ENCODE data around the gene TRIP13. TPM values are rescaled to one million over a fixed set of nuclear protein-coding genes. Genes with fewer than 3 reads are reported as not detected.

TRIP13 gene
- polyA plus RNA-seq, 1 experiment: 20.4 TPM

- ChIA-PET POLR2A (no interaction called here), CTCF (interaction anchor here (0.8 to 5.2 kb wide), 6 partner anchors 18 to 726 kb away, joined by 3 to 24 read pairs (median 9); no protein-coding TSS in a partner anchor)
- no peak for DNase-seq (ENCODE audit: low read depth)
- Histone ChIP-seq H3K27me3 (ENCODE audit: control insufficient read depth, insufficient read depth, low read length) (no peaks in the 10 kb centered on the region), H3K36me3 (ENCODE audit: control insufficient read depth, insufficient read depth, low read length) (peaks cover 3% of the 10 kb centered on the region), H3K4me3 (ENCODE audit: low read depth, low read length) (no peak overlapping the region)
- TF ChIP-seq, protein P1, sequence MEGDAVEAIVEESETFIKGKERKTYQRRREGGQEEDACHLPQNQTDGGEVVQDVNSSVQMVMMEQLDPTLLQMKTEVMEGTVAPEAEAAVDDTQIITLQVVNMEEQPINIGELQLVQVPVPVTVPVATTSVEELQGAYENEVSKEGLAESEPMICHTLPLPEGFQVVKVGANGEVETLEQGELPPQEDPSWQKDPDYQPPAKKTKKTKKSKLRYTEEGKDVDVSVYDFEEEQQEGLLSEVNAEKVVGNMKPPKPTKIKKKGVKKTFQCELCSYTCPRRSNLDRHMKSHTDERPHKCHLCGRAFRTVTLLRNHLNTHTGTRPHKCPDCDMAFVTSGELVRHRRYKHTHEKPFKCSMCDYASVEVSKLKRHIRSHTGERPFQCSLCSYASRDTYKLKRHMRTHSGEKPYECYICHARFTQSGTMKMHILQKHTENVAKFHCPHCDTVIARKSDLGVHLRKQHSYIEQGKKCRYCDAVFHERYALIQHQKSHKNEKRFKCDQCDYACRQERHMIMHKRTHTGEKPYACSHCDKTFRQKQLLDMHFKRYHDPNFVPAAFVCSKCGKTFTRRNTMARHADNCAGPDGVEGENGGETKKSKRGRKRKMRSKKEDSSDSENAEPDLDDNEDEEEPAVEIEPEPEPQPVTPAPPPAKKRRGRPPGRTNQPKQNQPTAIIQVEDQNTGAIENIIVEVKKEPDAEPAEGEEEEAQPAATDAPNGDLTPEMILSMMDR (IDR thresholded peaks at IDR 0.05; ENCODE audit: insufficient read depth, low read depth, low read length): no peak
These were observed 26.8 kb downstream of the TRIP13 start for GRCh38 chr5:919356-920000.

DNA sequence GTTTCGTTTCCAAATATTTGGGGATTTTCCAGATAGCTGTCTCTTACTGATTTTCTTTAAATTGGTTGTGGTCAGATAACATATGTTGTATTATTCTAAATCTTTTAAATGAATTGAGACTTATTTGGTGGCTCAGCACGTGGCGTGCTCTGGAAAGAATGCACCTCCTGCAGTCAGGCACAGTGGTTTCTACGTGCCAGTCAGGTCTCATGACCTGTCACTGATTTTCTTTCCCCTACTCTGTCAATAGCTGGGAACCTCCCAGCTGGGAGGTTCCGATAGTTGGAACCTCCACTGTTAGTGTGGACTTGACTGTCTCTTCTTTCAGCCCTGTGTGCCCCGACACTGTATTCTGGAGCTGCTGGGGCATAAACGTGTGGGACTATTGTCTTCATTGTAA is 27.6 kb downstream of the TRIP13 start:
- CTCF ChIA-PET: interaction anchor here (0.9 to 5.2 kb wide), 5 partner anchors 18 to 254 kb away, joined by 4 to 24 read pairs (median 9); no protein-coding TSS in a partner anchor

GRCh38 chr5:921456-922435 is 29.1 kb downstream of the TRIP13 start:
- no peak overlapping the region for H3K4me3 ChIP-seq (ENCODE audit: low read depth, low read length)
- POLR2A ChIA-PET: no interaction called here
- TF ChIP-seq, protein P1 (IDR thresholded peaks at IDR 0.05; ENCODE audit: insufficient read depth, low read depth, low read length): no peak
- DNase-seq (ENCODE audit: low read depth): no peak
- H3K27me3 ChIP-seq (ENCODE audit: control insufficient read depth, insufficient read depth, low read length): peaks cover 3% of the 10 kb centered on the region; the same call in 1 of the 2 replicates
- CTCF ChIA-PET: interaction anchor here (0.6 to 5.3 kb wide), 12 partner anchors 12 to 723 kb away, joined by 3 to 54 read pairs (median 10); no protein-coding TSS in a partner anchor
- H3K36me3 ChIP-seq (ENCODE audit: control insufficient read depth, insufficient read depth, low read length): no peaks in the 10 kb centered on the region; the same call in none of the 2 replicates

More for the DNA sequence above, 27.6 kb downstream of the TRIP13 start:
- POLR2A ChIA-PET: no interaction called here
- DNase-seq (ENCODE audit: low read depth): no peak
- Histone ChIP-seq H3K36me3 (ENCODE audit: control insufficient read depth, insufficient read depth, low read length) (peaks cover 3% of the 10 kb centered on the region), H3K4me3 (ENCODE audit: low read depth, low read length) (no peak overlapping the region), H3K27me3 (ENCODE audit: control insufficient read depth, insufficient read depth, low read length) (no peaks in the 10 kb centered on the region)
- TF ChIP-seq, protein P1 (IDR thresholded peaks at IDR 0.05; ENCODE audit: insufficient read depth, low read depth, low read length): no peak

- Histone ChIP-seq H3K36me3 (ENCODE audit: control insufficient read depth, insufficient read depth, low read length) (no peaks in the 10 kb centered on the region; the same call in none of the 2 replicates), H3K27me3 (ENCODE audit: control insufficient read depth, insufficient read depth, low read length) (peaks cover 3% of the 10 kb centered on the region; the same call in 1 of the 2 replicates), H3K4me3 (ENCODE audit: low read depth, low read length) (no peak overlapping the region)
- CTCF ChIA-PET: interaction anchor here (0.6 to 5.3 kb wide), 16 partner anchors 11 to 722 kb away, joined by 3 to 54 read pairs (median 8); no protein-coding TSS in a partner anchor
- no peak for DNase-seq (ENCODE audit: low read depth)
- TF ChIP-seq, protein P1 (IDR thresholded peaks at IDR 0.05; ENCODE audit: insufficient read depth, low read depth, low read length): no peak
- POLR2A ChIA-PET: no interaction called here
These were observed 30.0 kb downstream of the TRIP13 start for GRCh38 chr5:922436-923280.
